Activated CD8-positive, alpha-beta T cell treated with anti-CD3 and anti-CD28 coated beads for 36 hours (primary cell): ENCODE data around the gene TEX29. TPM values are rescaled to one million over a fixed set of nuclear protein-coding genes. Genes with fewer than 3 reads are reported as not detected.

Experiments used
- ATAC-seq: fragments of 200-7000 bp; cut with Tn5 transposase; one replicate; pipeline ENCODE4 v1.10.0; 2021; ENCODE audit warnings: mild to moderate bottlenecking, moderate library complexity
- CTCF ChIA-PET: fragments of 350-600 bp; sonication (Branson Sonifier 250); formaldehyde crosslinking; loops from one replicate; lab custom pipeline; 2021; ENCODE audit warnings: antibody characterized with exemption; lab: Charles Lee
- POLR2A ChIA-PET: fragments of 350-600 bp; sonication (Branson Sonifier 250); formaldehyde crosslinking; loops from one replicate; lab custom pipeline; 2021; ENCODE audit warnings: antibody characterized with exemption; lab: Charles Lee
- DNase-seq: peaks from one replicate; pipeline ENCODE4 v3.0.0-alpha.2; 2020
- H3K27ac Mint-ChIP-seq: one replicate; pipeline ENCODE4 v1.8.0; 2021; ENCODE audit warnings: mild to moderate bottlenecking, mixed read lengths
- H3K27me3 Mint-ChIP-seq: one replicate; pipeline ENCODE4 v1.8.0; 2021; ENCODE audit warnings: mixed read lengths
- H3K36me3 Mint-ChIP-seq: one replicate; pipeline ENCODE4 v1.8.0; 2021; ENCODE audit warnings: low read depth, mixed read lengths
- H3K4me1 Mint-ChIP-seq: one replicate; pipeline ENCODE4 v1.8.0; 2021; ENCODE audit warnings: low read depth, mixed read lengths
- H3K4me3 Mint-ChIP-seq: one replicate; pipeline ENCODE4 v1.8.0; 2021; ENCODE audit warnings: mild to moderate bottlenecking, moderate library complexity, mixed read lengths
- H3K9me3 Mint-ChIP-seq: one replicate; pipeline ENCODE4 v1.8.0; 2021; ENCODE audit warnings: mixed read lengths
- intact Hi-C: fragments of 100-400 bp; cut with micrococcal nuclease; formaldehyde crosslinking; loops from one replicate; pipeline ENCODE4 v1.10.0; 2022
- total RNA-seq, 2 experiments: library from RNA; stranded (reverse); gene quantifications; one replicate each; pipeline ENCODE4 v1.2.3, GENCODE V29; 2021
- TF ChIP-seq, protein P1 (sequence below): fragments of 200-600 bp; IDR thresholded peaks from one replicate; pipeline ENCODE4 v1.8.0; 2022; ENCODE audit warnings: antibody characterized with exemption, mild to moderate bottlenecking

The TEX29 gene
- total RNA-seq, 2 experiments from 2014 or later: 0.50 to 0.67 TPM

DNA sequence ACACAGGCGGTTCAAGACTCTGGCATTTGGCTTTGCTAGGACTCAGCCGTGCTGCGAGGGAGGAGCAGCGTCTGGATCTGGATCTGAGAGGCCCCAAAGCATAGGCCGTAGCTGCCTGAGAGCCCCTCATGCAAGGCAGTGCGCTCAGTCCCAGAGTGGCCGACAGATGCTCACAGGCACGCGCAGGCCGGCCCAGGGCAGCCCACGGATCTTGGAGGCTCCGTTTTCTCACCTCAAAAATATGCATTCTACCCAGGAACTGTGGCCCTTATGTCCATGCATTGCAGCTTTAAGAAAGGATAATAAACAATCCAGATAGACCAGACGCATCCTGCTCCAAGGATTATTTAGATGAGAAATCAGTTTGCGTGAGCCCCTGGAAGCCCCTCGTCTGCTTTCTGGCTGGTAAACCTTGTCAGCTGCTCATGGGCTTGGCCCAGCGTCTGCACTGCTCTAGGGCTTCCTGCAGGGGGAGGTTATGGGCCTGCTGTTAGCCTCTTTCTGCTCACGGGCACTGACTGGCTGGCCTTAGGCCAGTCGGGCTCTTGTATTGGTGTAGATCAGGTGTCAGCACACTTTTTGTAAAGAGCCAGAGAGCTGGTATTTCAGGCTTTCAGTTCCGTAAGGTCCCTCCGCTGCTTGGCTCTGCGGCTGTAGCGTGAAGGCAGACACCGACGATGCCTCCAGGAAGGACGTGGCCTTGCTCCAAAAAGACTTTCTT, 24.2 kb downstream of the TEX29 start:
- no peaks in the 10 kb centered on the region for H3K9me3 Mint-ChIP-seq
- POLR2A ChIA-PET: no interaction called here
- intact Hi-C loops: no loop called here
- peaks cover 1% of the 10 kb centered on the region for H3K36me3 Mint-ChIP-seq
- no peak overlapping the region for H3K27ac Mint-ChIP-seq
- TF ChIP-seq, protein P1, sequence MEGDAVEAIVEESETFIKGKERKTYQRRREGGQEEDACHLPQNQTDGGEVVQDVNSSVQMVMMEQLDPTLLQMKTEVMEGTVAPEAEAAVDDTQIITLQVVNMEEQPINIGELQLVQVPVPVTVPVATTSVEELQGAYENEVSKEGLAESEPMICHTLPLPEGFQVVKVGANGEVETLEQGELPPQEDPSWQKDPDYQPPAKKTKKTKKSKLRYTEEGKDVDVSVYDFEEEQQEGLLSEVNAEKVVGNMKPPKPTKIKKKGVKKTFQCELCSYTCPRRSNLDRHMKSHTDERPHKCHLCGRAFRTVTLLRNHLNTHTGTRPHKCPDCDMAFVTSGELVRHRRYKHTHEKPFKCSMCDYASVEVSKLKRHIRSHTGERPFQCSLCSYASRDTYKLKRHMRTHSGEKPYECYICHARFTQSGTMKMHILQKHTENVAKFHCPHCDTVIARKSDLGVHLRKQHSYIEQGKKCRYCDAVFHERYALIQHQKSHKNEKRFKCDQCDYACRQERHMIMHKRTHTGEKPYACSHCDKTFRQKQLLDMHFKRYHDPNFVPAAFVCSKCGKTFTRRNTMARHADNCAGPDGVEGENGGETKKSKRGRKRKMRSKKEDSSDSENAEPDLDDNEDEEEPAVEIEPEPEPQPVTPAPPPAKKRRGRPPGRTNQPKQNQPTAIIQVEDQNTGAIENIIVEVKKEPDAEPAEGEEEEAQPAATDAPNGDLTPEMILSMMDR: no peak
- no peak for ATAC-seq
- CTCF ChIA-PET: no interaction called here
- no peaks in the 10 kb centered on the region for H3K27me3 Mint-ChIP-seq
- no peak for DNase-seq
- H3K4me1 Mint-ChIP-seq: peaks cover 3% of the 10 kb centered on the region
- no peak overlapping the region for H3K4me3 Mint-ChIP-seq

DNA sequence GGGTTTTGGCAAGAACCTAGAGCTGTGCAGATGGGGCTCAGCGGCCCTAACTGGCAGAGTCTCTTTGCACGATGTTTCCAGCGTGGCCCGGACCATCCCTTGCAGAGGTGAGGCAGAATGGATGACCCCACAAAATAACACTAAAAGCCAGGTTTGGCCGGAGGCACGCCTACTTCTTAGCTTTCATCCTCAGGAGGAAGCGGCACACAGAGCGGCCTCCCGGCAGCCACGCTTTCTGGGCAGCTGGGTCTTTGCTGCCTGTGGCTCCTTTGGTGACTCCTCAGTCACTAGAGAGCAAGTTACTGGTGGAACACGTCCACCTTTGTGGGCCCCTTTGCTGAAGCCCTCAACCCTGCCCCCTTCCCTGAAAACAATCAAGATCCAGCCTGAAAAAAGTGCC, 25.2 kb downstream of the TEX29 start:
- ChIA-PET CTCF (no interaction called here), POLR2A (no interaction called here)
- H3K4me3 Mint-ChIP-seq: no peak overlapping the region
- ATAC-seq (no peak), DNase-seq (no peak)
- intact Hi-C loops: no loop called here
- no peaks in the 10 kb centered on the region for H3K27me3 Mint-ChIP-seq
- H3K27ac Mint-ChIP-seq: no peak overlapping the region
- no peaks in the 10 kb centered on the region for H3K36me3 Mint-ChIP-seq
- no peaks in the 10 kb centered on the region for H3K9me3 Mint-ChIP-seq
- H3K4me1 Mint-ChIP-seq: peaks cover 3% of the 10 kb centered on the region
- TF ChIP-seq, protein P1: no peak

DNA sequence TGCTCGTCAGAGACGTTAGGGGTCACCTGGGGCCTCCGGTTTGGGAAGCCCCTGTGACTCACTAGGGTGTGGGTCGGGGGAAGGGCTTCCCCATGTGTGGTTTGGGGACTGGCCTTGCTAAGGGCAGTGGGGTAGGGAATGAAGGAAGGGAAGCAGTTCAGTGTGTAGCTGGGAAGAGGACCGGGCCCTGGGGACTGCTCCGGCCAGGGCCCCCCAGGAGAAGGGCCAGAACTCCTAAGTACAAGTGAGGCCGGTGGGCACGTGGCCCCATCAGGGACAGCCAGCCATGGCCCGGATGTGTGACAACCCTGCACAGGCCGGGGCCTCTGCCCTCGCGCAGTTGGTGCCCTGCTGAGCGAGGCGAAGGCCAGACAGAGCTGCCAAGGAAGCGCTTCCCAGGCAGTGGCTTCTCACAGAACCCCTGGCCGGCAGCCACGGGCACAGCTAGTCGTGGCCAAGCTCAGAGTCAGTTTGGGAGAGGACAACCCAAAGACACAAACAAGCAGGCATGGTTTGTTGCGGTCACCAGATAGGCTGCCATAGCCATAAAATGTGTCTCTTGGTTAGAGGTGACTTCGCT, 25.7 kb downstream of the TEX29 start:
- Mint-ChIP-seq H3K9me3 (no peaks in the 10 kb centered on the region), H3K36me3 (no peaks in the 10 kb centered on the region), H3K4me3 (no peak overlapping the region), H3K27ac (no peak overlapping the region), H3K27me3 (no peaks in the 10 kb centered on the region), H3K4me1 (peaks cover 3% of the 10 kb centered on the region)
- intact Hi-C loops: no loop called here
- DNase-seq: no peak
- no peak for ATAC-seq
- ChIA-PET CTCF (no interaction called here), POLR2A (no interaction called here)
- TF ChIP-seq, protein P1: no peak

DNA sequence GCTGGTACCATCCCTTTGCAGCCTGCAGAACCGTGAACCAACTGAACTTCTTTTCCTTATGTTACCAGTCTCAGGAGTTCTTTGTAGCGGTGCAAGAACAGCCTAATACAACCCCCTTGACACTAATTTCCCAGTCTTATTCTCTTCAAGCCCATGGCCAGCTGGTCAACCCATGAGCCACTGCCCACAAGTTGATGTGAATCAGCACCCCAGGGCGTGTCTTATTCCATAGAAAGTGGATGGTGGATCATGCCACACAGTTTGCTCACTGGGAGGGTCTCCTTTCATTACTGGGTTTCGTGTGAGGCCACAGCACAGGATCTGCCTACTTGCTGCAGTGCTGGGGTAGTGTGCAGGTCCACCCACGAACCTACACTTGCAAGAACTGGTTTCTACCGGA, 27.0 kb downstream of the TEX29 start:
- TF ChIP-seq, protein P1: no peak
- Mint-ChIP-seq H3K27ac (no peak overlapping the region), H3K36me3 (peaks cover 2% of the 10 kb centered on the region), H3K9me3 (peaks cover 4% of the 10 kb centered on the region), H3K4me1 (peaks cover 3% of the 10 kb centered on the region), H3K4me3 (no peak overlapping the region), H3K27me3 (no peaks in the 10 kb centered on the region)
- DNase-seq: no peak
- ChIA-PET CTCF (no interaction called here), POLR2A (interaction anchor here (0.6 kb wide), 1 partner anchor 120 kb away, joined by 3 read pairs; no protein-coding TSS in a partner anchor)
- intact Hi-C loops: no loop called here
- ATAC-seq: no peak

DNA sequence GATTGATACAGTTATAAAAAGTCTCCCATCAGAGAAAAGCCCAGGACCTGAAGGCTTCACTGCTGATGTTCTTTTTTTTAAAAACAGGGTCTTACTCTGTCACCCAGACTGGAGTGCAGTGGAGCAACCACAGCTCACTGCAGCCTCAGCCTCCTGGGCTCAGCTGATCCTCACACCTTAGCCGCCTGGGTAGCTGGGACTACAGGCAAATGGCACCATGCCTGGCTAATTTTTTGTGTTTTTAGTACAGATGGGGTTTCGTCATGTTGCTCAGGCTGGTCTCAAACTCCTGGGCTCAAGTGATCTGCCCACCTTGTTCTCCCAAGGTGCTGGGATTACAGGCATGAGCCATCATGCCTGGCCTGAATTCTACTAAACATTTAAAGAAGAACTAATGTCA, 33.1 kb downstream of the TEX29 start:
- intact Hi-C loops: no loop called here
- ATAC-seq: no peak

More for the DNA sequence above, 33.1 kb downstream of the TEX29 start:
- peaks cover 2% of the 10 kb centered on the region for H3K36me3 Mint-ChIP-seq
- ChIA-PET CTCF (no interaction called here), POLR2A (no interaction called here)
- no peaks in the 10 kb centered on the region for H3K27me3 Mint-ChIP-seq
- H3K4me3 Mint-ChIP-seq: no peak overlapping the region
- DNase-seq: no peak
- H3K4me1 Mint-ChIP-seq: peaks cover 7% of the 10 kb centered on the region
- TF ChIP-seq, protein P1: no peak
- H3K27ac Mint-ChIP-seq: no peak overlapping the region
- H3K9me3 Mint-ChIP-seq: peaks cover 5% of the 10 kb centered on the region
